Eye (tissue), 1 donor: ENCODE data around the gene ULBP2.
"Not testable (repeated sequence)": the region's sequence is repeated elsewhere in the genome, so short reads cannot be mapped to it uniquely, and the experiment has no call there.

Experiments used
- DNase-seq: peaks from one replicate; pipeline ENCODE4 v3.0.0-alpha.2; 2015

The ULBP2 gene

GRCh38 chr6:149929422-149929821 lies 12.4 kb upstream of the ULBP2 start:
- no peak for DNase-seq

DNA sequence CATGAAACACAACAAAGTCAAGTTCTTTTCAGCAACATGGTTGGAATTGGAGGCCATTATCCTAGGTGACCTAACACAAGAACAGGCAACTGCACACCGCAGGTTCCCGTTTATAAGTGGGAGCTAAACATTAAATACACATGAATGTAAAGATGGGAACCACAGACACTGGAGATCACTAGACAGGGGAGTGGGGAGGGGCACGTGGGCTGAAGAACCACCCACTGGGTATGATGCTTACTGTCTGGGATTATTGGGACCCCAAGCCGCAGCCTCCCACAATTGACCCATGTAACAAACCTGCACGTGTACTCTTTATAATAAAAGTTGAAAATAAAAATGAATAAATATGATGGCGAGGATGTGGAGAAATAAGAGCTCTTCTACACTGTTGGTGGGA lies 10.3 kb upstream of the ULBP2 start:
- DNase-seq = no peak

- DNase-seq = no peak
Observed at GRCh38 chr6:149933036-149933435, 8.8 kb upstream of the ULBP2 start.

DNA sequence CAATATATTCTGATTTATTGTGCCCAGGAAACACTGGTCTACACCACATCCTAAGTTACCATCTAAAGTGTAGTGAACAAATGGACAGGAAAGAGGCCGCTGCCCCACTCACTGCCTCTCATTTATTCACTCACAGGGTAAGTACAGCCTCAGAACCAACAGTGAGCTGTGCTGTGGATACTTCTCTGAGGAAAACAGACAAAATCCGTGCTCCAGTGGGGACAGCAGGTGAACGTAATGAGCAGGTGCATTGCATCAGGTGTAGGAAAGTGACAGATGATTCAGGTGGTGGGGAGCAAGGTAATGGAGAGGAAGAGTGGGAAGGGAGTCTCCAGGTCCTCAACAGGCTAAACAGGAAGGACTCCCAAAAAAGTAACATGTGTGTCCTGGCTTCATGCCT lies 8.4 kb upstream of the ULBP2 start:
- DNase-seq = no peak

- peak; percentile 94 for DNase-seq
Observed at GRCh38 chr6:149934249-149935156, 7.3 kb upstream of the ULBP2 start.

GRCh38 chr6:149935246-149935645 lies 6.6 kb upstream of the ULBP2 start:
- no peak for DNase-seq

GRCh38 chr6:149935668-149936067 lies 6.1 kb upstream of the ULBP2 start:
- no peak for DNase-seq

DNA sequence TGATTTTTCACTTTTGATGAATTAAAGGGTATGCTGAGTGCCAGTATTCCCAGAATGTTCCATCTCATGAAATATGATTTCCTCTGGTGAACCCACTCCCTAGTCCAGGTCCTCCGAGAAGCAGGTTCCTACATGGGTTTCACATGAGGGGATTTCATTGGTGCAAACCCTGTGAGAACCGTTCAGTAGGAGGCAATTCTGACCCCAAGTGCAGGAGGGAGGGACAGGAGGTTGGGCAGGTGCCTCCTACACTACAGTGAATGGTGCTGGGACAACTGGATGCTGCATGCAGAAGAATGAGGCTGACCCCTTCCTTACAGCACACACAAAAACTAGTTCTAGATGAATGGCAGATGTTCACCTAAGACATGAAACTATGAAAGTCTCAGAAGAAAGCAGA lies 5.1 kb upstream of the ULBP2 start:
- no peak for DNase-seq

- DNase-seq = not testable (repeated sequence)
Observed at GRCh38 chr6:149938013-149938570, 3.7 kb upstream of the ULBP2 start.

DNA sequence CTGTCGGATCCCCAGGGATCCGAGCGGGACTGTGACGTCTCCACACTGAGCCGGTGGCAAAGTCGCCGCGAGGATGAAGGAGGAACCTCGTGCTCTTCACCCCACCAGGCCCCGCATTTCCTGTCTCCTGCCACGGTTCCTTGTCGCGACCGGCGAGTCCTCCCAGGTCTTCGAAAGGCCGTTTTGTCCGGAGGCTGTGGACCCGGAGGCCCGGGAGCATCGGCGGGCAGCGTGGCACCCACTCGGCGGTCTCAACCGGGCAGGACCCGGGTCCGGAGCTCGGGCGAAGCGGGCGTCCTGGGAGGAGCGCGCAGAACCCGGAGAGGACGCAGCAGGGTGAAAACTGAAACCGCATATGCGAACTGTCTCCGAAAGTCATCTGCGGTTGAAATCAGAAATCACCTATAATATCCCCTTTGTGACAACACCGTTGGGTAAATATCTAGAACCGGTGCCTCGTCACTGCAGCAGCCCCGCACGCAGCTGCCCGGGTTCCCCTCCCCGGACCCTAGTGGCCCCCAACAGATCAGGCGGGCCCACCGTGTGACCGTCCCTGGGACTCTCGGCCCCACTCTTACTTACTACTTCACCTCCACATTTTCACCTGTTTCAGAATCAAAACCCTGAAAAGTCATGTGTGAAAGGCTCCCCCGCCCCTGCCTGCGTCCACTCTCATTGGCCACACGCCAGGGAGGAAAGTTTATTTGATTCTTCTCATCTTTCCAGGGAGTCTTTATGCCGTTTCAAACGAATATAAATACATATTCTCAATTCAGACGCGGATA lies 3.1 kb upstream of the ULBP2 start:
- DNase-seq = peak; percentile 57

- peak; percentile 54 for DNase-seq
Observed at GRCh38 chr6:149939356-149939648, 2.5 kb upstream of the ULBP2 start.

GRCh38 chr6:149939909-149940671 lies 1.7 kb upstream of the ULBP2 start:
- DNase-seq = no peak

GRCh38 chr6:149940672-149940982 lies 1.2 kb upstream of the ULBP2 start:
- peak; percentile 59 for DNase-seq

- DNase-seq = no peak
Observed at GRCh38 chr6:149942461-149942829, 631 bp downstream of the ULBP2 start.

DNA sequence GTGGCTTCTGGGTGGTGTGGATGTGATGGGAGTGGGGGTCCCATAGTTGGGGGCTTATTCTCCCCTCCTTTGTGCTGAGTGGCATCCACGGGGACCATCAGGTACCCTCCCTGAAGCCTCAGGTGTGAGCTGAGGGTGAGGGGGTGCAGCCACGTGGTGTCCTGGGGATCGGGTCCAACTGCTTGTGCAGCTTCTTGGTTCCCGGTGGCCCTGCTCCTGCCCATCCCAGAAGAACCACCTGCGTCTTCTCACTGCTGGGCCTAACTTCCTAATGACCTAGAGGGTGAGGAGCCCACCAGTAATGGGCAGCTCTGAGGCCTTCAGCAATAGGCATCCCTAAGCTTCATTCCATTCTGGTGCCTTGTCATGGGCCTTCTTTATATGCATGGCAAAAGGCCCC lies 1.5 kb downstream of the ULBP2 start:
- DNase-seq = not testable (repeated sequence)

- not testable (repeated sequence) for DNase-seq
Observed at GRCh38 chr6:149945276-149945675, 3.5 kb downstream of the ULBP2 start.

- DNase-seq = not testable (repeated sequence)
Observed at GRCh38 chr6:149946631-149947030, 4.8 kb downstream of the ULBP2 start.

- not testable (repeated sequence) for DNase-seq
Observed at GRCh38 chr6:149947533-149947932, 5.7 kb downstream of the ULBP2 start.

DNA sequence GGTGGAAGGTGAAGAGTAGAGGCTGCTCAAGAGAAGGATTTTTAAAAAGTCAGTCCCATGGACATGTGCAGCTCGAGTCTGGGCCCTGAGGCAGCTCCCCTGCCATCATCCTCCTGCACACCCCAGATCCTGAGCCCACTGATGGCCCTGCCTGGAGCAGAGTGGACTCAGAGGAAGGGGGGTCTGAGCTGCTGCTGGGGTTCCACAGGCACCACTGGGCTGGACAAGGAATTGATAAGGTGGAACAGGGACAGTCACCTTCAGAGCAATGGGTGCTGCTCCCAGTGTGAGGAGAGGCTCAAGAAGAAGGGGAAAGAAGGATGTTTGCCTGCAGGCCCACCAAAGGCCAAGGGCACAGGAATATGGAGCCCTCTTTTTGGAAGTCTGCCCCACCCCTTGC lies 6.2 kb downstream of the ULBP2 start:
- DNase-seq = no peak

DNA sequence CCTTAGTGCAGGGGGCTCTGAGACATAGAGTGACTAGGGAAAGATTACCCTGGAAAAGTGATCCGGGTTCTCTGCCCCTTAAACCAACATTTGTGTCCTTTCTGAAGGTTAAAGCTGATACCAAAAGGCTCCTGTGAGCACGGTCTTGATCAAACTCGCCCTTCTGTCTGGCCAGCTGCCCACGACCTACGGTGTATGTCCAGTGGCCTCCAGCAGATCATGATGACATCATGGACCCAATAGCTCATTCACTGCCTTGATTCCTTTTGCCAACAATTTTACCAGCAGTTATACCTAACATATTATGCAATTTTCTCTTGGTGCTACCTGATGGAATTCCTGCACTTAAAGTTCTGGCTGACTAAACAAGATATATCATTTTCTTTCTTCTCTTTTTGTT lies 6.8 kb downstream of the ULBP2 start:
- DNase-seq = no peak

- DNase-seq = peak; percentile 44
Observed at GRCh38 chr6:149950423-149950822, 8.6 kb downstream of the ULBP2 start.

DNA sequence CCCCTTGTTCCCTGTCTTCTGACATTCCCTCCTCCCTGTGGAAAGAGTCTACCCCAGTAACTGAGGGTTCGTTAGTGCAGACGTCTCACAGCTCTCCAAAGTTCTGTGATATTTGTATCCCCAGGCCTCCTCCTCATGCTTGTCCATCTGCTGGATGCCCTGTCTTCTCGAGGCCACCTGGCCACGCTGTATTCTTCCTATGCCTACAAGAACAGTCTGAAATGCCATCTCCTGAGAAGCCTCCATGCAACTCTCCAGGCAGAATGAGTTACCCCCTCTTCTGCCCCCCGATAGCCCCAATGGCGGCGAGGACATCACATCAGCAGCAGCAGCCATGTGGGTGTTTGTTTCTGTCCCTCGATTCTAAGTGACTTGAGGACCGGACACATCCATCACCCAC lies 9.3 kb downstream of the ULBP2 start:
- DNase-seq = peak; percentile 4

- DNase-seq = no peak
Observed at GRCh38 chr6:149951626-149952025, 9.8 kb downstream of the ULBP2 start.
